HG03460 (cell line): ENCODE results near the gene DIS3L2.

ENCODE experiments used
- ATAC-seq: cut with Tn5 transposase; IDR thresholded peaks from one replicate; pipeline ENCODE4 v1.9.1; 2021; ENCODE audit not compliant: unreplicated experiment

Gene DIS3L2

GRCh38 chr2:232052591-232052990 lies 91.1 kb downstream of the DIS3L2 start:
- ATAC-seq = no peak

GRCh38 chr2:232053777-232054176 lies 92.3 kb downstream of the DIS3L2 start:
- ATAC-seq = no peak

DNA sequence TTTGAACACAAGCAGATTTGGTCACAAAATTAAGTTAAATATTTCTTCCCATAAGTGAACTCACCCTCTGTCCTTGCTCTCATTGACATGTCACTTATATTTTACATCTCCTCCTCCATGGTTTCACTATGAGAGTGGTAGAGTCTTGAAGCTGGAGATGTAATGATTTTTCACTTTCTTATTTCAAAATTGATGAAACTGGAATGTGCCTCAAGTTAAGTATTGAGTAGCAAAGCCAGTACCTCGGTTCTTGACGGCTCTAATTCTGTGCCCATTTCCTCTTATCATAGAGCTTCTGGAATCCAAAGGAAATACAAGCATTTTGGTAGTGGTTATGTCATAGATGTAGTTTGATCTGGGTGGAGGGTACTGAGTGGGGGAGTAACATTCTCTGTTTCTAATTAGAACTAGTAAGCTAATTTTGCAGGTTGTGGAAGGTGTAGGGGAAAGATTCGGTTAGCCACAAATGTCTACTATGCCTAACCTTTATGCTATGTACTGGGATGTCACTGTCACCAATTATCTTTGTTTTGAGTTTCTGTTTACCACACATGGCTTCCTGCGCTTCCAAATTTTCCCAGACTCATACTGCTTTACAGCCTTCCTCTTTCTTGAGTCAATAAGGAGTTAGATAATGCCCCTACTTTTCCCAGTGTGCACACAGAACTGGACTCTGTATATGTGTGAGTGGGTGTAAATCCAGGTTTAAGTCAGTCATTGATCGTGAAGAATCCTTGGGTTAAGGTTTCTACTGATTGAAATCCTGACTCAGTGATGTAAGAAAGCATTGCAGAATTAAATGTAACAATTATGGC lies 96.8 kb downstream of the DIS3L2 start:
- no peak for ATAC-seq

DNA sequence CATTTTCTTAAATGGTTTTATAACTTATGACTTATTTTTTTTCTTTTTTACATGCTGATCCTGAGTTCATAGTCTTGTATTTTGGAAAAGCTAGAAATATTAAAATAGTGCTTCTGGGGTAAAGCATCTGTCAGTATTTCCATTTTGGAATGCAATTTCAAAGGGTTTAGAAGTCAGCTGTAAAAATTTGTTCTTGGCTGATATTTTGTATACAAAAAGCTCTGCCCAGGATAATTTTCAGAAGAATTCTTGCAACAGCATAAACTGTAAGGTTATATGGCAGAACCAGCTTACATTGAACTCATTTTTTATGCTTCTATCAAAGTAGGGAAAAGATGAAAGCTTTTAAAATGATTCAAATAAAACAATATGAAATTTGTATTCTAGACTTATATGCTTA lies 97.4 kb downstream of the DIS3L2 start:
- ATAC-seq = no peak

GRCh38 chr2:232061265-232061664 lies 99.8 kb downstream of the DIS3L2 start:
- ATAC-seq = no peak

GRCh38 chr2:232073026-232073425 lies 111.5 kb downstream of the DIS3L2 start:
- no peak for ATAC-seq

GRCh38 chr2:232073699-232074098 lies 112.2 kb downstream of the DIS3L2 start:
- no peak for ATAC-seq

GRCh38 chr2:232075080-232075479 lies 113.6 kb downstream of the DIS3L2 start:
- no peak for ATAC-seq

DNA sequence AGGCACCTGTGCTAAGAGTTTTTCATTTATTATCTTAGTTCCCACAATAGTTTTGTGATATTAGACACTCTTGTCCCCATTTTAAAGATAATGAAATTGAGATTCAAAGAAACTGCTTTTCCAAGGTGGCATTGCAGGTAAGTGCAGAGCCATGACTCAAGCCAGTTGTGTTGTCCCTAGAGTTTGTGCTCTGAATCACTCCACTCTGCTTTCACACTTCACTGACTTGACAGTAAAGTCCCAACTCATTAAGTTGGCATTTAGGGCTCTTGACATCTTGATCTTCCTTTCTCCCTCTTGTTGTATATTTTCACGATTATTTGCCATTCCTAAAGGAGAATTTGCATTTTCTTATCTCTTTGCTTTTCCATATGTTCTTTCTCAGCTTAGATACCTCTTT lies 114.3 kb downstream of the DIS3L2 start:
- ATAC-seq = no peak

GRCh38 chr2:232076272-232076671 lies 114.8 kb downstream of the DIS3L2 start:
- ATAC-seq = no peak

DNA sequence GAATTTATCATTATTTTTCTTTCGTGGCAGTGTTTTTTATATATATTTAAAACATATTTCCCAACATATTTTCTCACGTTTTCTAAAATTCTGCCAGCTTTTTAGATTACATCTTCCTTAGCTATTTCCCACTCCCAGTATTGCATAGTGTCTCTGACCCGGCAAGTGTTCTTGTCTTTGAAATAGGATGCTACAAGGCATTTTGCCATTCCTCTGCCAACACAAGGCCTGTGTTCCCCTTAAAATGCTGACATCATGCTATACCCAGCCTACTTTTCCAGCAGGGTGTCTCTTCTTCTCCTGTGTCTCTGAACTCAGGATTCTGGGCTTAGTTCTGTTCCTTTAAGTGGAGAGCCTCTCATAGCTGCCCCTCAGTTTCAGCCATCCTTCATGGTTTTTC lies 115.2 kb downstream of the DIS3L2 start:
- ATAC-seq = no peak

DNA sequence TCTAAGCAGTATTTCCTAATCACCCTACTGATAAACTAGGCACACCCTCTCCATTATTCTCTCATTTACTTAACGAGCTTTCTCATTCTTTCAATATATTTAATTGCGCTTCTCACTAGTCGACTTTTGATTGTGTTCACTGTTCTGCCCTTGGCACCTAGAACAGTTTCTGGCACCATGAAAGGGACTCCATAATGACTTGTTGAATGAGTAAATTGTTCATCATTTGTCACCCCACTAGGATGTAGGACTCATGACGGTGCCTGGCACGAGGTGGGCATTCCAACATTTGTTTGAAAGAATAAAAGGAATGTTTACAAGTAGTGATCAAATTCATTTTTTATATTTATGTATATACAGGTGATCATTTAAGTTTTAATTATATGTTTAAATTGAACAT lies 123.7 kb downstream of the DIS3L2 start:
- ATAC-seq = no peak

GRCh38 chr2:232085826-232086425 lies 124.4 kb downstream of the DIS3L2 start:
- no peak for ATAC-seq

DNA sequence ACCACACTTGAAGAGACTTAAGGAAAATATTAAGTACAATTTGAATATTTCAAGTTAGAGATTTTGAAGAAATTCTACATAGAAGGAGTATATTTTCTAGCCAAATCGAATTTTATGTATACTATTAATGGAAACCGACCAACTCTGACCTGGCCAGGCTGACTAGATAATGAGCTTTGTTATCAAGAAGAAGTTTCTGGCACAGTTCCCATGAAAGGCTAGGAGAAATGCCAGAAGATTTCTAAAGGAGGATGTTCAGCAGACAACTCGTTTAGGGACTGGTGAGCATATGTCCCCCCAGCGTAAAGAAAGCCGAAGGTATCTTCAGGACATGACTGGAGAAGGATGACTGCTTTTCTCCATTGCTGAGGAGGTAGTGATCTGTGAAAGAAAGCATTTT lies 127.3 kb downstream of the DIS3L2 start:
- ATAC-seq = no peak

GRCh38 chr2:232094201-232094600 lies 132.7 kb downstream of the DIS3L2 start:
- no peak for ATAC-seq

DNA sequence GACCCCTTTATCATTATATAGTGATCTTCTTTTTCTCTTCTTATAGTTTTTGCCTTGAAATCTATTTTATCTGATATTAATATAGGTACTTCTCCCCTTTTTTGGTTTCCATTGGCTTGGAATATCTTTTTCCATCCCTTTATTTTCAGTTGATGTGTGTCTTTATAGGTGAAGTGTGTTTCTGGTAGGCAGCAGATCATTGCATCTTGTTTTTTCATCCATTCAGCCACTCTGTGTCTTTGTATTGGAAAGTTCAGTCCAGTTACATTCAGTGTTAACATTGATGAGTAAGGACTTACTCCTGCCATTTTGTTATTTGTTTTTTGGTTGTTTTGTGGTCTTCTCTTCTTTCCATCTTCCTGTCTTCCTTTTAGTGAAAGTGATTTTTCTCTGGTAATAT lies 133.4 kb downstream of the DIS3L2 start:
- ATAC-seq = no peak

- no peak for ATAC-seq
Observed at GRCh38 chr2:232097260-232097659, 135.7 kb downstream of the DIS3L2 start.

DNA sequence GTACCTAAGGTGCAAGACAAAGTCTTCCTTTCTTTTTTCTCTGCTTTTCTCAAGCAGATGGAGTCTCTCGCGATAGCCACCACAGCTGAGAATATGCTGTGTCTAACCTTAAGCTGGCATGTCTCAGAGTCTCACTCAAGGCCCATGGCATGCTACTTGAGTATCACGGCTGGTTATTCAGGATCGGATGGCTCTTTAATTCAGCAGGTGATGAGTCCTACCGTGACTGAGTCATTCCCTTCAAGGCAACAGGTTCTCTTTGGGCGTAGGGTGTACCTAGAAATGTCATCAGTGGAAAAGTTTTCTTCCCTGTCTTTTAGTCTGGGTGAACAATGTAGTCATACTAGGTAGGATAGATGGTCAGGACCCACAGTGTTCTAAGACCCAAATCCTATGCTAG lies 136.2 kb downstream of the DIS3L2 start:
- no peak for ATAC-seq

DNA sequence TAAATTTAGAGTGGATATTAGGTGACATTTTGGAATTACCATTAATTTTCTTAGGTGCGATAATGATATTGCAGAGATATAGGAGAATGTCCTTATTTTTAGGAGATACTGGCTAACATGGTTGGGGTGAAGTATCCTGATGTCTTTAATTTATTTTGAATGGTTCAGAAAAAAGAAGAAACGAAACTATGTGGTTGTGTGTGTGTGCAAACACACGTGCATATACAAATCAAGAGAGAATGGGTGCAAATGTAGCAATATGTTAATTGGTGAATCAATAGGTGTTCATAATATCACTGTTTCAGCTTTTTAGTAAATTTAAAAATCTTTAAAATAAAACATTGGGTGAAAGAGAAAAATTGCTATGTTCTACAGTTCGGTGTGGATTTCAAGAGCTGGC lies 140.9 kb downstream of the DIS3L2 start:
- no peak for ATAC-seq

GRCh38 chr2:232103140-232103737 lies 141.7 kb downstream of the DIS3L2 start:
- no peak for ATAC-seq

DNA sequence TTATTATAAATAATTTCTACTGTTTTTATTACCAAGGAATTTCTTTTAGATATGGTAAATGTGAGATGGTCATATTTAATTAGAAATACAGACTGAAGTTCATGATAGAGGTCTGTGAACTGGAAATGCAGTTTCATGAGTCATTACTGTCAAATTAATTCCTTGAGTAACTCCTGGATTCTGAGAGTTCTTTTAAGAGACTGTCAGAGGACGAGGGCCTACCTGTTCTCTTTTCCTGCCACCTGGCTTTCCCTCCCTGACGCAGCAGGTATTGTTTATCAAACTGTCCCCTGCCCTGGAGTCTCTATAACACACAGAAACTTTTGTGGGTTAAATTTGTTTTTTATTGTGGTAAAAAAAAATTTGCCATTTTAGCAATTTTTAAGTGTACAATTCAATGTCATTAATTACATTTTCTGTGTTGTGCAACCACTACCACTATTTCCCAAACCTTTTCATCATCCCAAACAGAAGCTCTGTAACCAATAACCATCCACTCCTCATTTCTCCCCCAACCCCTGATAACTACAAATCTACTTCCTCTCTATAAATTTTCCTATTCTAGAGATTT lies 142.6 kb downstream of the DIS3L2 start:
- no peak for ATAC-seq

DNA sequence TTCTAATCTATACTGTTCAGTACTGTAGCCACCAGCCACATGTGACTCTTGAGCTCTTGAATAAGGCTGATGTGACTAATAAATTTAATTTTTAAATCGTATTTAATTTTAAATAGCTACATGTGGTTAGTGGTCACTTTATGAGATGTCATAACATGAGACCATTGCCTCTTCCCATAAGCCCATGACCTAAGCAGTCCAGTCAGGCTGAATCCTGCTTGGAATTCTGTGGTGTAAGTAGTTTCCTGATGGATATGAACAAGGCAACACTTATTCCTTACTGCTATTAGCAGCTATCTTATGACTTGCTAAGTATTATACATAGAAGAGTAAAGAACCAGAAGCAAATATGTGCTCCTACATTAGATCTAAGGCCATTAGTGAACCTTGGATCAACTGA lies 150.0 kb downstream of the DIS3L2 start:
- no peak for ATAC-seq
